Smooth muscle cell (in vitro differentiated cells): ENCODE measurements around the gene ATP5MC2. TPM values are rescaled to one million over a fixed set of nuclear protein-coding genes. Genes with fewer than 3 reads are reported as not detected.
"Not testable (repeated sequence)": the region's sequence is repeated elsewhere in the genome, so short reads cannot be mapped to it uniquely, and the experiment has no call there.

Source experiments
- DNase-seq: peaks from one replicate; lab custom pipeline; 2025; ENCODE audit not compliant: unreplicated experiment; lab: John Stamatoyannopoulos, UW
- H2AFZ ChIP-seq: fragments of 200-600 bp; sonication (generic); 2 replicates; pipeline ENCODE4 v1.6.0; 2016; ENCODE audit warnings: antibody characterized with exemption, low read depth, mild to moderate bottlenecking
- H3F3A ChIP-seq: fragments of 200-600 bp; sonication (generic); 2 replicates; pipeline ENCODE4 v1.6.0; 2017; ENCODE audit warnings: antibody characterized with exemption, low read depth
- H3K27ac ChIP-seq: fragments of 200-600 bp; sonication (generic); 2 replicates; pipeline ENCODE4 v1.5.1; 2016; ENCODE audit warnings: low read depth, mild to moderate bottlenecking
- H3K27me3 ChIP-seq: fragments of 200-600 bp; sonication (generic); 2 replicates; pipeline ENCODE4 v1.6.1; 2016; ENCODE audit warnings: low read depth, mild to moderate bottlenecking
- H3K36me3 ChIP-seq: fragments of 200-600 bp; sonication (generic); 2 replicates; pipeline ENCODE4 v1.5.1; 2016; ENCODE audit warnings: low read depth
- H3K4me1 ChIP-seq: fragments of 200-600 bp; sonication (generic); 2 replicates; pipeline ENCODE4 v1.5.1; 2016; ENCODE audit warnings: low read depth
- H3K4me2 ChIP-seq: fragments of 200-600 bp; sonication (generic); 2 replicates; pipeline ENCODE4 v1.6.0; 2016; ENCODE audit warnings: mild to moderate bottlenecking
- H3K4me3 ChIP-seq: fragments of 200-600 bp; sonication (generic); 2 replicates; pipeline ENCODE4 v1.5.1; 2016; ENCODE audit warnings: mild to moderate bottlenecking
- H3K79me2 ChIP-seq: fragments of 200-600 bp; sonication (generic); 2 replicates; pipeline ENCODE4 v1.6.0; 2016; ENCODE audit warnings: low read depth, mild to moderate bottlenecking
- H3K9ac ChIP-seq: fragments of 200-600 bp; sonication (generic); 2 replicates; pipeline ENCODE4 v1.6.0; 2016; ENCODE audit warnings: low read depth
- H3K9me3 ChIP-seq: fragments of 200-600 bp; sonication (generic); replicated peaks from 2 replicates; pipeline ENCODE4 v1.5.1; 2016; ENCODE audit warnings: low read depth
- H4K20me1 ChIP-seq: fragments of 200-600 bp; sonication (generic); 2 replicates; pipeline ENCODE4 v1.6.0; 2016; ENCODE audit warnings: low read depth
- WGBS: methylation state at CpG from one replicate; pipeline ENCODE4 v1.1.7; 2016; ENCODE audit warnings: low lambda C conversion rate; 5-methylcytosine and 5-hydroxymethylcytosine counted together
- polyA plus RNA-seq: library from polyadenylated mRNA; unstranded; fragments of >200 nt; fragmentation: Nextera tagmentation; extraction: Ambion mirVana; gene quantifications from 2 replicates; pipeline ENCODE4 v1.2.1, GENCODE V29; 2016
- total RNA-seq: library from RNA; depleted of rRNA; stranded (reverse); fragments of >200 nt; gene quantifications from 2 replicates; pipeline ENCODE4 v1.2.3, GENCODE V29; 2014
- TF ChIP-seq, protein P1 (sequence below): fragments of 200-600 bp; sonication (generic); IDR thresholded peaks from 2 replicates; pipeline ENCODE4 v1.5.1; 2017; ENCODE audit warnings: borderline replicate concordance, mild to moderate bottlenecking, antibody characterized with exemption; ENCODE audit not compliant: insufficient read depth, poor library complexity, severe bottlenecking

ATP5MC2 gene
- total and polyA plus RNA-seq, 2 experiments from 2014 or later = 261 to 320 TPM

DNA sequence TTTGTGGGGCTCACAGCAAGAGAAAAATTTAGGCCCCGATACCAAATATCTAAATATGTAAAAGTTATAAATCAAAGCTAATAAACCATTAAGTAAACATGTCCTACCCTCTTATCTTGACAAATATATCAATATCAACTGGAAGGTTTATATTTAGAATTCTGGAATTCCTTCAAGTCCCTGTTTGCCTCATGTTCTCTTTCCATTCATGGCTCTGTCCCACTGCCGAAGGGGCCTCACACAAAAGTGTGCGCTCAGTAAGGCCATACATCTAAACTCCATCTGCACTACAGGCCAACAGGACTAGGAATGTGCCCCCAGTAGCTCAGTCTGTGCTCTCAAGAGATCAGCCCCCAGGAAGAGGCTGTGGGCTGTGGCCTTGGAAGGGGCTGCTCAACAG, 10.6 kb upstream of the ATP5MC2 start:
- DNase-seq = no peak
- no peaks in the 10 kb centered on the region for H3K4me1 ChIP-seq
- H4K20me1 ChIP-seq = no peaks in the 10 kb centered on the region
- H3K36me3 ChIP-seq = no peaks in the 10 kb centered on the region
- no peak overlapping the region for H3K27ac ChIP-seq
- TF ChIP-seq, protein P1, sequence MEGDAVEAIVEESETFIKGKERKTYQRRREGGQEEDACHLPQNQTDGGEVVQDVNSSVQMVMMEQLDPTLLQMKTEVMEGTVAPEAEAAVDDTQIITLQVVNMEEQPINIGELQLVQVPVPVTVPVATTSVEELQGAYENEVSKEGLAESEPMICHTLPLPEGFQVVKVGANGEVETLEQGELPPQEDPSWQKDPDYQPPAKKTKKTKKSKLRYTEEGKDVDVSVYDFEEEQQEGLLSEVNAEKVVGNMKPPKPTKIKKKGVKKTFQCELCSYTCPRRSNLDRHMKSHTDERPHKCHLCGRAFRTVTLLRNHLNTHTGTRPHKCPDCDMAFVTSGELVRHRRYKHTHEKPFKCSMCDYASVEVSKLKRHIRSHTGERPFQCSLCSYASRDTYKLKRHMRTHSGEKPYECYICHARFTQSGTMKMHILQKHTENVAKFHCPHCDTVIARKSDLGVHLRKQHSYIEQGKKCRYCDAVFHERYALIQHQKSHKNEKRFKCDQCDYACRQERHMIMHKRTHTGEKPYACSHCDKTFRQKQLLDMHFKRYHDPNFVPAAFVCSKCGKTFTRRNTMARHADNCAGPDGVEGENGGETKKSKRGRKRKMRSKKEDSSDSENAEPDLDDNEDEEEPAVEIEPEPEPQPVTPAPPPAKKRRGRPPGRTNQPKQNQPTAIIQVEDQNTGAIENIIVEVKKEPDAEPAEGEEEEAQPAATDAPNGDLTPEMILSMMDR = no peak
- no peak overlapping the region for H2AFZ ChIP-seq
- no peak overlapping the region for H3K4me2 ChIP-seq
- H3K9ac ChIP-seq = no peak overlapping the region
- no peaks in the 10 kb centered on the region for H3K9me3 ChIP-seq
- no peaks in the 10 kb centered on the region for H3F3A ChIP-seq
- H3K4me3 ChIP-seq = no peak overlapping the region
- 96% methylated on average over 3 of the region's 3 CpGs for WGBS
- no peaks in the 10 kb centered on the region for H3K79me2 ChIP-seq
- H3K27me3 ChIP-seq = peaks cover 4% of the 10 kb centered on the region

DNA sequence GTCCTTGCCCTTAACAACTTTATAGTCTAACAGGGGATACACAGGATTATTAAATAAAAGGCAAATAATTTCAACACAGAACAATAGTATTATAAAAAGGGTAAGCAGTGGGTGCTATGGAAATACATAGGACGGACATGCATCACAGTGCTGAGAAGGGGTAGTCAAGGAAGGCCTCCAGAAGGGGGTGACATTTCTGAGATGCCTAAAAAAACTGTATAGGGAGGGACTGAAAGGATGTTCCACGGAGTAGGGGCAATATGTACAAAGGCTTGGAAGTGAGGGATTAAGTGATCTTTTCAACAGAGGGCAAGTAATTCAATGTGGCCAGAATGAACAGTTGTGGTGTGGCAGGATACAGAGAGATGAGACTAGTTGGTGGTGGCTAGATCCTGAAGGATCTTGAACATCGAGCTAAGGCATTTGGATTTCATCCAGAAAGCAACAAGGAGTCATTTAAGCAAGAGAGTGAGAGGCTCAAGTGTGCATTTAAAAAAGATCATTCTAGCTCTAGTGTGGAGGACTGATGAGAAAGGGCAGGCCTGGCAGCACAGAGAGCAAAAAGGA, 8.9 kb upstream of the ATP5MC2 start:
- Histone ChIP-seq H3K27ac (no peak overlapping the region), H3K4me3 (no peak overlapping the region), H3F3A (no peaks in the 10 kb centered on the region), H3K79me2 (no peaks in the 10 kb centered on the region), H4K20me1 (no peaks in the 10 kb centered on the region), H3K36me3 (no peaks in the 10 kb centered on the region), H3K27me3 (peaks cover 10% of the 10 kb centered on the region), H3K4me2 (no peak overlapping the region), H2AFZ (no peak overlapping the region), H3K4me1 (no peaks in the 10 kb centered on the region), H3K9me3 (no peaks in the 10 kb centered on the region), H3K9ac (no peak overlapping the region)
- WGBS = 82% methylated on average over 3 of the region's 3 CpGs
- TF ChIP-seq, protein P1 = no peak
- DNase-seq = no peak

- TF ChIP-seq, protein P1 = no peak
- H2AFZ ChIP-seq = no peak overlapping the region
- no peak overlapping the region for H3K27ac ChIP-seq
- H3K4me1 ChIP-seq = peaks cover under 1% of the 10 kb centered on the region
- no peak overlapping the region for H3K9ac ChIP-seq
- H3K36me3 ChIP-seq = no peaks in the 10 kb centered on the region
- H3K4me3 ChIP-seq = no peak overlapping the region
- no peak for DNase-seq
- no peaks in the 10 kb centered on the region for H3F3A ChIP-seq
- H3K9me3 ChIP-seq = no peaks in the 10 kb centered on the region
- H3K79me2 ChIP-seq = no peaks in the 10 kb centered on the region
- WGBS = 87% methylated on average over 9 of the region's 9 CpGs
- H4K20me1 ChIP-seq = no peaks in the 10 kb centered on the region
- no peak overlapping the region for H3K4me2 ChIP-seq
- peaks cover 11% of the 10 kb centered on the region for H3K27me3 ChIP-seq
Measured at GRCh38 chr12:53683983-53684382, 8.1 kb upstream of the ATP5MC2 start.

DNA sequence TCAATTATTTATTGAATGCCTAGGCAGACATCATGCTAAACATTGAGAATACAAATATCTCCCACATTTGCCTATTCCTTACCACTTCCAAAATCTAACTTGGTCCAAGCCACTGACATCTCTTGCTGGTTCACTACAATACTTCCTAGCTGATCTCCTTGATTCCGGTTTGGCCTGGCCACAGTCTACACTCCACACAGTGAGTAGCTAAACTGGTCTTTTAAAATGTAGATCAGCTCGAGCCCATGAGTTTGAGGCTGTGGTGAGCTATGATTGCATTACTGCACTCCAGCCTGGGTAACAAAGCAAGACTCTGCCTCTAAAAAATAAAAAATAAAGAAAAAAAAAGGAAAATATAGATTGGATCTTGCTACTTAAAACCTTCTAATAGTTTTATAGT, 7.6 kb upstream of the ATP5MC2 start:
- H3K27ac ChIP-seq = no peak overlapping the region
- H3K4me3 ChIP-seq = no peak overlapping the region
- no peaks in the 10 kb centered on the region for H4K20me1 ChIP-seq
- H3K9ac ChIP-seq = no peak overlapping the region
- H3K79me2 ChIP-seq = no peaks in the 10 kb centered on the region
- H3K36me3 ChIP-seq = no peaks in the 10 kb centered on the region
- peaks cover 11% of the 10 kb centered on the region for H3K27me3 ChIP-seq
- no peaks in the 10 kb centered on the region for H3F3A ChIP-seq
- H2AFZ ChIP-seq = no peak overlapping the region
- peaks cover 5% of the 10 kb centered on the region for H3K4me1 ChIP-seq
- DNase-seq = no peak
- H3K9me3 ChIP-seq = no peaks in the 10 kb centered on the region
- TF ChIP-seq, protein P1 = no peak
- 86% methylated on average over 2 of the region's 2 CpGs for WGBS
- H3K4me2 ChIP-seq = no peak overlapping the region

DNA sequence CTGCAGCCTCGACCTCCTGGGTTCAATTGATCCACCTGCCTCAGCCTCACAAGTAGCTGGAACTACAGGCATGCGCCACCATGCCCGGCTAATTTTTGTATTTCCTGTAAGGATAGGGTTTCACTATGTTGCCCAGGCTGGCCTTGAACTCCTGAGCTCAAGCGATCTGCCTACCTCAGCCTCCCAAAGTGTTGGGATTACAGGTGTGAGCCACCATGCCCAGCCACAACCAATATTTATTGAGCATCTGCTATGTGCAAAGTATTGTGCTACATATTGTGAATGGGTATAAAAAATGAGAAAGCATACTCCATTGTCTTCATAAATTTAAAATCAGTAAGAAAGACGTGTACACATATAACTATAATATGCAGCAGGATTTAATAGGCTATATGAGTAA, 4.2 kb upstream of the ATP5MC2 start:
- H3K9ac ChIP-seq, H3K36me3 ChIP-seq, H4K20me1 ChIP-seq, H3K9me3 ChIP-seq, H3K27ac ChIP-seq, DNase-seq, H3K79me2 ChIP-seq, H2AFZ ChIP-seq, H3K4me2 ChIP-seq, H3K4me3 ChIP-seq: not testable (repeated sequence)
- Histone ChIP-seq H3F3A (peaks cover 11% of the 10 kb centered on the region), H3K4me1 (peaks cover 32% of the 10 kb centered on the region), H3K27me3 (peaks cover 11% of the 10 kb centered on the region)
- 96% methylated on average over 5 of the region's 5 CpGs for WGBS
